WTC11 (cell line): ENCODE measurements around the gene FOXP1. TPM values are rescaled to one million over a fixed set of nuclear protein-coding genes. Genes with fewer than 3 reads are reported as not detected.

Experiments used
- ATAC-seq: fragments of 200-7000 bp; cut with Tn5 transposase; 2 replicates; pipeline ENCODE4 v1.10.0; 2021; ENCODE audit warnings: mild to moderate bottlenecking, moderate library complexity
- CTCF ChIA-PET: fragments of 300-600 bp; sonication (Branson Sonifier 250); formaldehyde crosslinking; loops from one replicate; lab custom pipeline; 2021; ENCODE audit warnings: antibody characterized with exemption; lab: Charles Lee
- POLR2A ChIA-PET: fragments of 350-600 bp; sonication (Branson Sonifier 250); formaldehyde crosslinking; loops from one replicate; lab custom pipeline; 2021; ENCODE audit warnings: antibody characterized with exemption; lab: Charles Lee
- DNase-seq: peaks from one replicate; pipeline ENCODE4 v3.0.0; 2021; ENCODE audit warnings: low spot score
- H3K27ac Mint-ChIP-seq: 2 replicates; pipeline ENCODE4 v1.8.0; 2021; ENCODE audit warnings: mixed read lengths
- H3K27me3 Mint-ChIP-seq: 2 replicates; pipeline ENCODE4 v1.8.0; 2021; ENCODE audit warnings: low read depth, mild to moderate bottlenecking, moderate library complexity, mixed read lengths
- H3K36me3 Mint-ChIP-seq: 2 replicates; pipeline ENCODE4 v1.8.0; 2021; ENCODE audit warnings: mixed read lengths
- H3K4me1 Mint-ChIP-seq: 2 replicates; pipeline ENCODE4 v1.8.0; 2022; ENCODE audit warnings: mixed read lengths
- H3K4me3 Mint-ChIP-seq: 2 replicates; pipeline ENCODE4 v1.8.0; 2021; ENCODE audit warnings: mild to moderate bottlenecking, moderate library complexity, mixed read lengths
- H3K9me3 Mint-ChIP-seq: 2 replicates; pipeline ENCODE4 v1.8.0; 2021; ENCODE audit warnings: mixed read lengths
- CBFB ChIP-seq: sonication (generic); formaldehyde crosslinking; IDR thresholded peaks from 2 replicates; pipeline ENCODE4 v1.8.1; 2022; ENCODE audit warnings: mild to moderate bottlenecking, low read depth, missing genetic modification reagents
- E2F1 ChIP-seq: sonication (generic); formaldehyde crosslinking; IDR thresholded peaks from 2 replicates; pipeline ENCODE4 v1.8.0; 2022; ENCODE audit warnings: mild to moderate bottlenecking, missing genetic modification reagents
- E2F5 ChIP-seq: sonication (generic); formaldehyde crosslinking; IDR thresholded peaks from 2 replicates; pipeline ENCODE4 v1.8.1; 2022; ENCODE audit warnings: mild to moderate bottlenecking, moderate library complexity, missing genetic modification reagents
- ERG ChIP-seq: fragments of 250-450 bp; sonication (Bioruptor Pico); IDR thresholded peaks from 2 replicates; pipeline ENCODE4 v1.8.0; 2021; ENCODE audit warnings: mild to moderate bottlenecking
- FOXP4 ChIP-seq: sonication (generic); formaldehyde crosslinking; IDR thresholded peaks from 2 replicates; pipeline ENCODE4 v1.8.0; 2022; ENCODE audit warnings: mild to moderate bottlenecking, missing genetic modification reagents
- GABPB1 ChIP-seq: sonication (generic); formaldehyde crosslinking; IDR thresholded peaks from 2 replicates; pipeline ENCODE4 v1.8.1; 2023; ENCODE audit warnings: mild to moderate bottlenecking, missing genetic modification reagents
- NR2C2 ChIP-seq: sonication (generic); formaldehyde crosslinking; IDR thresholded peaks from 2 replicates; pipeline ENCODE4 v1.8.0; 2022; ENCODE audit warnings: mild to moderate bottlenecking, missing genetic modification reagents
- PRDM15 ChIP-seq: sonication (generic); formaldehyde crosslinking; IDR thresholded peaks from 2 replicates; pipeline ENCODE4 v1.8.0; 2022; ENCODE audit warnings: missing genetic modification reagents
- PREB ChIP-seq: sonication (generic); formaldehyde crosslinking; IDR thresholded peaks from 2 replicates; pipeline ENCODE4 v1.8.1; 2022; ENCODE audit warnings: mild to moderate bottlenecking, missing genetic modification reagents, moderate library complexity, borderline replicate concordance
- PRRX2 ChIP-seq: fragments of 250-450 bp; sonication (Bioruptor Pico); IDR thresholded peaks from 2 replicates; pipeline ENCODE4 v1.8.0; 2021; ENCODE audit warnings: mild to moderate bottlenecking
- RORB ChIP-seq: fragments of 250-450 bp; sonication (Bioruptor Pico); IDR thresholded peaks from 2 replicates; pipeline ENCODE4 v1.9.0; 2021; ENCODE audit warnings: mild to moderate bottlenecking
- SMAD3 ChIP-seq: sonication (generic); formaldehyde crosslinking; IDR thresholded peaks from 2 replicates; pipeline ENCODE4 v1.8.0; 2022; ENCODE audit warnings: missing genetic modification reagents, mild to moderate bottlenecking, borderline replicate concordance
- SOX15 ChIP-seq: fragments of 250-450 bp; sonication (Bioruptor Pico); IDR thresholded peaks from 2 replicates; pipeline ENCODE4 v1.9.0; 2021; ENCODE audit warnings: mild to moderate bottlenecking
- TEAD4 ChIP-seq: sonication (generic); formaldehyde crosslinking; IDR thresholded peaks from 2 replicates; pipeline ENCODE4 v1.8.0; 2022; ENCODE audit warnings: mild to moderate bottlenecking, missing genetic modification reagents
- ZNF416 ChIP-seq: fragments of 250-450 bp; sonication (Bioruptor Pico); IDR thresholded peaks from 2 replicates; pipeline ENCODE4 v1.9.0; 2021; ENCODE audit warnings: mild to moderate bottlenecking, inconsistent platforms
- ZSCAN18 ChIP-seq: fragments of 250-450 bp; sonication (Bioruptor Pico); IDR thresholded peaks from 2 replicates; pipeline ENCODE4 v2.1.2; 2022; ENCODE audit warnings: mild to moderate bottlenecking, moderate library complexity
- total RNA-seq: library from RNA; stranded (reverse); gene quantifications from 3 replicates; pipeline ENCODE4 v1.2.3, GENCODE V29; 2021

The FOXP1 gene
- total RNA-seq, 1 experiment from 2014 or later: 25.8 TPM

- no peak for TF ChIP-seq FOXP4 (CRISPR knock-in tag)
- TF ChIP-seq, all 79 proteins: peak for 0
Measured at GRCh38 chr3:71518089-71518488, 65.4 kb downstream of the FOXP1 start (continued).

GRCh38 chr3:71517271-71517791 lies 66.2 kb downstream of the FOXP1 start:
- ChIA-PET POLR2A (no interaction called here), CTCF (interaction anchor here (1.6 kb wide), 1 partner anchor 164 kb away, joined by 4 read pairs; no protein-coding TSS in a partner anchor)
- Mint-ChIP-seq H3K27ac (no peak overlapping the region), H3K9me3 (no peaks in the 10 kb centered on the region), H3K36me3 (no peaks in the 10 kb centered on the region), H3K27me3 (no peaks in the 10 kb centered on the region), H3K4me1 (peaks cover 29% of the 10 kb centered on the region), H3K4me3 (no peak overlapping the region)
- ATAC-seq: no peak
- TF ChIP-seq PREB (no peak), PRDM15 (CRISPR knock-in tag) (no peak), ERG (CRISPR knock-in tag) (no peak), PRRX2 (CRISPR knock-in tag) (no peak), SMAD3 (CRISPR knock-in tag) (no peak), ZSCAN18 (CRISPR knock-in tag) (no peak), RORB (CRISPR knock-in tag) (no peak), ZNF416 (CRISPR knock-in tag) (no peak)
- no peak for DNase-seq

- Mint-ChIP-seq H3K36me3 (no peaks in the 10 kb centered on the region), H3K4me3 (no peak overlapping the region), H3K9me3 (no peaks in the 10 kb centered on the region), H3K27ac (no peak overlapping the region), H3K27me3 (no peaks in the 10 kb centered on the region)
- CTCF ChIA-PET: interaction anchor here (1.1 kb wide), 1 partner anchor 166 kb away, joined by 3 read pairs; no protein-coding TSS in a partner anchor
- TF ChIP-seq SOX15 (CRISPR knock-in tag) (no peak), TEAD4 (CRISPR knock-in tag) (no peak), E2F1 (CRISPR knock-in tag) (no peak), NR2C2 (CRISPR knock-in tag) (no peak), CBFB (CRISPR knock-in tag) (no peak), E2F5 (no peak), GABPB1 (CRISPR knock-in tag) (no peak)
- TF ChIP-seq, all 79 proteins: peak for 0
- POLR2A ChIA-PET: interaction anchor here (0.6 kb wide), 1 partner anchor 98 kb away, joined by 3 read pairs; no protein-coding TSS in a partner anchor
- H3K4me1 Mint-ChIP-seq: peaks cover 42% of the 10 kb centered on the region
- no peak for DNase-seq
- no peak for ATAC-seq
Measured at GRCh38 chr3:71515636-71516365, 67.7 kb downstream of the FOXP1 start.
